ENCODE measurements around the gene TRIM2. TPM values are rescaled to one million over a fixed set of nuclear protein-coding genes. Genes with fewer than 3 reads are reported as not detected.
A peak's percentile ranks its signal among the peaks of the same experiment; 100 is the strongest.

TRIM2 gene
- total RNA-seq, 1 donor from 2014 or later = 120 TPM

- Mint-ChIP-seq H3K4me3 (ENCODE audit: unreplicated experiment) (no peak overlapping the region), H3K4me1 (ENCODE audit: low read depth, unreplicated experiment) (peaks cover 4% of the 10 kb centered on the region), H3K27me3 (ENCODE audit: unreplicated experiment) (no peaks in the 10 kb centered on the region), H3K9me3 (ENCODE audit: unreplicated experiment) (no peaks in the 10 kb centered on the region), H3K36me3 (ENCODE audit: unreplicated experiment) (no peaks in the 10 kb centered on the region), H3K27ac (ENCODE audit: unreplicated experiment) (no peak overlapping the region)
- TF ChIP-seq CTCF (IDR thresholded peaks at IDR 0.05; ENCODE audit: partially characterized antibody, unreplicated experiment) = no peak
- DNase-seq = peak; percentile 34
Measured at GRCh38 chr4:153362184-153362583, 157.9 kb downstream of the TRIM2 start.

- Mint-ChIP-seq H3K27ac (ENCODE audit: unreplicated experiment) (no peak overlapping the region), H3K36me3 (ENCODE audit: unreplicated experiment) (no peaks in the 10 kb centered on the region), H3K27me3 (ENCODE audit: unreplicated experiment) (no peaks in the 10 kb centered on the region), H3K4me3 (ENCODE audit: unreplicated experiment) (no peak overlapping the region), H3K9me3 (ENCODE audit: unreplicated experiment) (no peaks in the 10 kb centered on the region), H3K4me1 (ENCODE audit: low read depth, unreplicated experiment) (peaks cover 4% of the 10 kb centered on the region)
- DNase-seq = no peak
- TF ChIP-seq CTCF (IDR thresholded peaks at IDR 0.05; ENCODE audit: partially characterized antibody, unreplicated experiment) = no peak
Measured at GRCh38 chr4:153364061-153364460, 159.8 kb downstream of the TRIM2 start.

- Mint-ChIP-seq H3K27ac (ENCODE audit: unreplicated experiment) (no peak overlapping the region), H3K27me3 (ENCODE audit: unreplicated experiment) (no peaks in the 10 kb centered on the region), H3K9me3 (ENCODE audit: unreplicated experiment) (no peaks in the 10 kb centered on the region), H3K36me3 (ENCODE audit: unreplicated experiment) (no peaks in the 10 kb centered on the region), H3K4me3 (ENCODE audit: unreplicated experiment) (no peak overlapping the region), H3K4me1 (ENCODE audit: low read depth, unreplicated experiment) (peaks cover 4% of the 10 kb centered on the region)
- no peak for TF ChIP-seq CTCF (IDR thresholded peaks at IDR 0.05; ENCODE audit: partially characterized antibody, unreplicated experiment)
- no peak for DNase-seq
Measured at GRCh38 chr4:153365003-153365402, 160.8 kb downstream of the TRIM2 start.

GRCh38 chr4:153366486-153366885 lies 162.2 kb downstream of the TRIM2 start:
- H3K36me3 Mint-ChIP-seq (ENCODE audit: unreplicated experiment) = peaks cover 2% of the 10 kb centered on the region

GRCh38 chr4:153367092-153367491 lies 162.8 kb downstream of the TRIM2 start:
- H3K27ac Mint-ChIP-seq (ENCODE audit: unreplicated experiment) = no peak overlapping the region
- H3K36me3 Mint-ChIP-seq (ENCODE audit: unreplicated experiment) = peaks cover 6% of the 10 kb centered on the region
- H3K4me3 Mint-ChIP-seq (ENCODE audit: unreplicated experiment) = no peak overlapping the region
- H3K9me3 Mint-ChIP-seq (ENCODE audit: unreplicated experiment) = peaks cover 3% of the 10 kb centered on the region
- TF ChIP-seq CTCF (IDR thresholded peaks at IDR 0.05; ENCODE audit: partially characterized antibody, unreplicated experiment) = no peak
- no peak for DNase-seq
- no peaks in the 10 kb centered on the region for H3K27me3 Mint-ChIP-seq (ENCODE audit: unreplicated experiment)
- H3K4me1 Mint-ChIP-seq (ENCODE audit: low read depth, unreplicated experiment) = peaks cover 3% of the 10 kb centered on the region

More at GRCh38 chr4:153366486-153366885, 162.2 kb downstream of the TRIM2 start:
- no peak overlapping the region for H3K4me3 Mint-ChIP-seq (ENCODE audit: unreplicated experiment)
- no peaks in the 10 kb centered on the region for H3K27me3 Mint-ChIP-seq (ENCODE audit: unreplicated experiment)
- no peak for TF ChIP-seq CTCF (IDR thresholded peaks at IDR 0.05; ENCODE audit: partially characterized antibody, unreplicated experiment)
- no peak overlapping the region for H3K27ac Mint-ChIP-seq (ENCODE audit: unreplicated experiment)
- H3K4me1 Mint-ChIP-seq (ENCODE audit: low read depth, unreplicated experiment) = peaks cover 4% of the 10 kb centered on the region
- H3K9me3 Mint-ChIP-seq (ENCODE audit: unreplicated experiment) = no peaks in the 10 kb centered on the region
- DNase-seq = no peak

All from glutamatergic neuron (in vitro differentiated cells).